ENCODE results near the gene NRDC. TPM values are rescaled to one million over a fixed set of nuclear protein-coding genes. Genes with fewer than 3 reads are reported as not detected.
A peak's percentile ranks its signal among the peaks of the same experiment; 100 is the strongest.

The NRDC gene
- polyA plus RNA-seq, 1 donor from 2014 or later: 74.7 TPM

DNA sequence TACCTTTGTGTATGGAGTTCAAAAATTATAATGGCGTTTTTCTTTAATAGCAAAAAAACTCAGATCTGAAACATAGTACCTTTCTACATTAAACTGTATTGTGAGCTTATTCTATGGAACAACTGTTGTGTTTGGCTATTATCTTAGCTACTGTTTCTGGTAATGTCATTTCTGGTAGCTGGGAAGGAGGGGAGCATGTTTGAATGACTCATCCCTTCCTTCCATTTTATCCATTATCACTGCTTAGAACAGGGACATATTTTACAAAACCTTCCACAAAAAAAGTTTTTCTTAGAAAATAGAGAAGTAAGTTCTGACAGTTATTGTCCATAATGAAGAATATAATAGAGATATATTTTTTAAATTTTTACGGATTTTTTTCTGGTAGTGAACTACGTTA lies 128.3 kb downstream of the NRDC start:
- H3K27me3 Mint-ChIP-seq: no peaks in the 10 kb centered on the region
- peaks cover 0 to 9% (median 0%) of the 10 kb centered on the region in 3 donors for H3K9me3 Mint-ChIP-seq
- no peak overlapping the region for H3K27ac Mint-ChIP-seq
- no peak overlapping the region for H3K4me3 Mint-ChIP-seq
- H3K4me1 Mint-ChIP-seq: no peaks in the 10 kb centered on the region
- H3K36me3 Mint-ChIP-seq: peaks cover 23% of the 10 kb centered on the region

DNA sequence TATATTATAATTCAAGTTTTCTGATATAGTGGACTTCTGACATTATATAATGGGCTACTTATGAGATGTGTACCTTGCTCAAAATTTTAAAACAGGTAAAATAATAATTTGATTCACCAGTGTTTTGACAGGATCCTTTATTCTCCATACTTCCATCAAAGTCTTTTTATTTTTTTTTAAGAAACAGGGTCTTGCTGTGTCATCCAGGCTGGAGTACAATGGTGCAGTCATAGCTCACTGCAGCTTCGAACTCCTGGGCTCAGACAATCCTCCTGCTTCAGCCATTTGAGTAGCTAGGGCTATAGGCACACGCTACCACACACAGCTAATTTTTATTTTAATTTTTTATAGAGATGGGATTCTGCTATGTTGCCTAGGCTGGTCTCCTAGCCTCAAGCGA lies 129.4 kb downstream of the NRDC start:
- peaks cover 23% of the 10 kb centered on the region for H3K36me3 Mint-ChIP-seq
- no peak overlapping the region for H3K27ac Mint-ChIP-seq
- H3K4me1 Mint-ChIP-seq: peaks cover 0 to 10% (median 6%) of the 10 kb centered on the region in 3 donors
- no peaks in the 10 kb centered on the region for H3K27me3 Mint-ChIP-seq
- H3K9me3 Mint-ChIP-seq: peaks cover 0 to 9% (median 0%) of the 10 kb centered on the region in 3 donors
- H3K4me3 Mint-ChIP-seq: no peak overlapping the region

- Mint-ChIP-seq H3K9me3 (no peaks in the 10 kb centered on the region), H3K27ac (peak overlapping the region in 2 of 3 donors; percentile 54 to 60), H3K36me3 (peaks cover 14% of the 10 kb centered on the region), H3K4me1 (peaks cover 10 to 22% (median 17%) of the 10 kb centered on the region in 3 donors), H3K27me3 (no peaks in the 10 kb centered on the region), H3K4me3 (no peak overlapping the region)
Measured at GRCh38 chr1:51745304-51745570, 133.3 kb downstream of the NRDC start.

GRCh38 chr1:51744506-51745303 lies 133.8 kb downstream of the NRDC start:
- Mint-ChIP-seq H3K36me3 (peaks cover 14% of the 10 kb centered on the region), H3K27me3 (no peaks in the 10 kb centered on the region), H3K27ac (peak overlapping the region in 2 of 3 donors; percentile 54 to 60), H3K4me1 (peaks cover 13 to 25% (median 21%) of the 10 kb centered on the region in 3 donors), H3K4me3 (no peak overlapping the region), H3K9me3 (no peaks in the 10 kb centered on the region)

- Mint-ChIP-seq H3K27ac (no peak overlapping the region), H3K4me1 (peaks cover 19 to 34% (median 33%) of the 10 kb centered on the region in 3 donors), H3K36me3 (peaks cover 7% of the 10 kb centered on the region), H3K9me3 (no peaks in the 10 kb centered on the region), H3K4me3 (peak overlapping the region in 1 of 4 donors; percentile 28), H3K27me3 (no peaks in the 10 kb centered on the region)
Measured at GRCh38 chr1:51741121-51741681, 137.3 kb downstream of the NRDC start.

DNA sequence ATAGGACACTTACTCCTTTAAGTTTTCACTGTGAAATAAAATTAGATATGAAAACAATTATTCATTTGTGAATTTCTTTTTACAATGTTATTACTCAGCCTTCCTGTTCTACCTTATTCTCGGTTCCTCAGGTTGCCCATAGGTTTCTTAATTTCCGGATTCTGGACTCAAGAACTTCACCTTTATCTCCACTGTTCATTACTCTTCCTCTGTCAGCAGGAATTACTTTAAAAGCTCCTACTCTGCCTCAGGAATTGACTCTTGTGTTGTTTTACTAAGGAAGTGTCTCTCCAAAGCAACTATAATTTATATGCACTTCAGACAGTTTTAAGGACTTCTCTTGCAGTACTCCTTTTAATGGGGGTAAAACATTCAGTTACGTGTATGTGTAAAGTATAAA lies 137.9 kb downstream of the NRDC start:
- peak overlapping the region in 1 of 4 donors; percentile 47 for H3K4me3 Mint-ChIP-seq
- peaks cover 20 to 39% (median 38%) of the 10 kb centered on the region in 3 donors for H3K4me1 Mint-ChIP-seq
- H3K9me3 Mint-ChIP-seq: no peaks in the 10 kb centered on the region
- H3K27me3 Mint-ChIP-seq: no peaks in the 10 kb centered on the region
- peaks cover 6% of the 10 kb centered on the region for H3K36me3 Mint-ChIP-seq
- no peak overlapping the region for H3K27ac Mint-ChIP-seq

Other genes starting within 250 kb of the NRDC start
- gene RAB3B, start 112.0 kb upstream of the NRDC start, polyA plus RNA-seq: not detected
- 34.3 TPM for gene KTI12, start 155.1 kb upstream of the NRDC start, polyA plus RNA-seq
- 75.4 TPM for gene TXNDC12, start 176.5 kb upstream of the NRDC start, polyA plus RNA-seq
- gene BTF3L4, start 177.6 kb upstream of the NRDC start, polyA plus RNA-seq: 60.1 TPM

Data from IgD-negative memory B cell (primary cell).